GM21423 (cell line): ENCODE measurements around the gene EPC2.
A peak's percentile ranks its signal among the peaks of the same experiment; 100 is the strongest.

ENCODE experiments used
- ATAC-seq: cut with Tn5 transposase; IDR thresholded peaks from one replicate; pipeline ENCODE4 v1.9.1; 2021; ENCODE audit warnings: mild to moderate bottlenecking, moderate library complexity; ENCODE audit not compliant: unreplicated experiment

The EPC2 gene

GRCh38 chr2:148643998-148644882 lies at the start of gene EPC2:
Gene EPC2 (plus strand): TSS chr2:148644751. CDS start chr2:148645018, 267 bp downstream.
- peak; percentile 49 for ATAC-seq

- no peak for ATAC-seq
These were observed 48.5 kb upstream of the EPC2 start for GRCh38 chr2:148596018-148596417.

- ATAC-seq = no peak
These were observed 45.2 kb upstream of the EPC2 start for GRCh38 chr2:148599109-148599991.

DNA sequence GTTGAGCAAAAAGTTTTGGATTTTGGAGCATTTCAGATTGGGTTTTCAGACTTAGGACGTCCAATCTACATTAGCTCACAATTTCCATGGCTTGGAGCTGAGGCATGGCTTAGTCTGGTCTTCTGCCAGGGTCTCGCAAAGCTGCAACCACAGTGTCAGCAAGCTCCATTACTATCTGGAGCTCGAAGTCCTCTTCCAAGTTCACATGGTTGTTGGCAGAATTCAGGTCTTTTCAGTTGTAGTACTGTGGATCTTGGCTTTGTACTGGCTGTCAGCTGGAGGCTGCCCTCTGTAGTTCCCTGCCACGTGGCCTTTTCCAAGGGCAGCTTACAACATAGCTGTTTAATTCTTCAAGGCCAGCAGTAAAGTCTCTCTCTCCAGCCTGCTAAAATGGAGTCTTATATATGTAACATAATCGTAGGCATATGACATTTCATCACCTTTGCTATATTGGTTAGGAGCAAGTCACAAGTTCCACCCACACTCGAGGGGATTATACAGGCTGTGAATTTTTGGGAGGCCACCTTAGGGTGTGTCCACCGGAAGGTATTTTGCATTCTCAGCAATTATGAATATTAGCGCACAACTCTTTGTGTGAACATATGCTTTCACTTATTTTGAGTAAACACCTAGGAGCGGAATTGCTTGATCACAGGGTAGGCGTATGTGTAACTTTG lies 41.5 kb upstream of the EPC2 start:
- no peak for ATAC-seq

GRCh38 chr2:148603562-148603920 lies 41.0 kb upstream of the EPC2 start:
- ATAC-seq = peak; percentile 99

DNA sequence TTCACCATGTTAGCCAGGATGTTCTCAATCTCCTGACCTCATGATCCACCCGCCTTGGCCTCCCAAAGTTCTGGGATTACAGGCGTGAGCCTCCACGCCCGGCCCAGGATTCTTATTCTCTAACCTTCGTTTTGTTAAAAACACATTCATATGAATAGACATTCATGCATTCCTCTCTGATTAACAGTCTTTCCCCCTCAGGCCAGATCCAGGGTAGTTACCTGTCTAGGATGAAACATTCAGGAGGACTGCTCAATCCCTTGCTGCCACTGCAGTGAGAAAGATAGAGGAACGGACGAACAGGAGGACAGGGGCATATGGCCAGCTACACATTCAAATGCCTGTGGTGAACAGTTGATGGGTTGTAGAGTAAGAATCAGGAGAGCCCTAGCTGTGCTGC lies 39.6 kb upstream of the EPC2 start:
- no peak for ATAC-seq

DNA sequence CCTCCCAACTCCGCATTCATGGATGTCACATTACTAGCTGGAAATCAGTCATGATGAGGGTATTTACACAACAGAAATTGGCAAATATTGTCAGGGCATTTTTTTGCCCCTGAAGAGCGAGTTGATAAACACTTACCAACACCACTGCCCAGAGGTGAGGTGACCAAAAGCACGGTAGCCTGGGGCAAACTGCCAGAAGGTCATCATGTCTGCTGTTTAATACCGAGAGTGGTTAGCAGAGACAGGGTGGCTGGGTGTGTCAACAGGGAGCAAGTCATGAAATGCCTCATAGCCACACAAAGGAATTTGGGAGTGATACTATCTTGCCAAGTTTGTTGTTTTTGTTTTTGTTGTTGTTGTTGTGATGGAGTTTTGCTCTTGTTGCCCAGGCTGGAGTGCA lies 37.0 kb upstream of the EPC2 start:
- ATAC-seq = no peak

GRCh38 chr2:148613231-148614013 lies 31.1 kb upstream of the EPC2 start:
- ATAC-seq = no peak

- ATAC-seq = peak; percentile 7
These were observed 30.6 kb upstream of the EPC2 start for GRCh38 chr2:148614014-148614321.

DNA sequence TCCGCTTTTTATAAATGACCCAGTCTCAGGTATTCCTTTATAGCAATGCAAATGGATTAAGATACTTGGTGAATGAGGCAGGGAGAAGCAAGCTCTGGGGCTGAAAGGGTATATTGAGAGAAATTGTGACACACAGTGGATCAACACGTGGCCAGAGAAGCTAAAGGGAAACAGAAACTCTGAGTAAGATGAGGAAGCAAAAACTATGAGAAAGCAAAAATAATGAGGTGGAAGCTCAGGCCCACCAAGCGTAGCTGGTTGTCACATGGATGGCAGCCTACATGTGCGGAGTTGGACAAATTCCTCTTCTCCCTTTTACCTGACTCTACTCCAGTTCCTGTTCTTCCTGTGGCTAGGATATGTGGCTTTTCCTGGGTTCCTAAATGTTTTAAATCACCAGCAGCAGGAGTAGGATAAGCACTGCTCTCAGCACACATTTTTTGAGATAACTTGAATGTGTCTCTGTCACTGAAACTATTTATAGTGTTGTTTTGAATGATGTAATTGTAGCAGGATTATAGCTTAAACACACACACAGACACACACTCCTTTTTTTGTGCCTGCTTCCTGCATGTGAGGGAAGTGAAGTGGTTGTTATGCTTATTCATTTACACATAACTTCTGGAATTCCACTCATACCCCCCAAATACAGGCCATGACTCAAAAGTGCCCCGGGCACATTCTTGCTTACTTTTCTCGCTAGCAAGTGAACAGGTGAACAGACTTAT lies 30.1 kb upstream of the EPC2 start:
- ATAC-seq = peak; percentile 96

DNA sequence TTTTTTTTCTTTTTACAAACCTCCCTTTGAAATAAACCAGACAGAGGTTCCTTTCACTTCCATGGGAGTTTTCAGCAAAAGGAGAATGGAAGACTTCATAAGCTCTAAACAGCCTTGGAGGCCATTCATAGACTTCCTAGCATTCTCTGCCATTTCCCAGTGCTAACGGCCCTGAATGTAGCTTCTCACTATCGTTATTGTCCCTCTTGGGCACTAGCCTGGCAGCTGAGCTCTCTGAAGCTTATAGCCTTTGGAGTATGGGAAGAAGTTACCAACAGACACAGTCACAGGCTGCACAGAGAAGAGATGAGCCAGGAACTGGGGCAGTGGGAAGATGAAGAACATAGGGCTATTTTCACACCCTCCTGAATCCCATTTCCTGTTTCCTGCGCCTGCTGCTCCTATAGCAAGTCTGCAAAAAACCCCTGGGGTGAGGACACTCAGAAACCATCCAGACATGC lies 29.1 kb upstream of the EPC2 start:
- no peak for ATAC-seq

GRCh38 chr2:148616662-148617061 lies 27.9 kb upstream of the EPC2 start:
- no peak for ATAC-seq

DNA sequence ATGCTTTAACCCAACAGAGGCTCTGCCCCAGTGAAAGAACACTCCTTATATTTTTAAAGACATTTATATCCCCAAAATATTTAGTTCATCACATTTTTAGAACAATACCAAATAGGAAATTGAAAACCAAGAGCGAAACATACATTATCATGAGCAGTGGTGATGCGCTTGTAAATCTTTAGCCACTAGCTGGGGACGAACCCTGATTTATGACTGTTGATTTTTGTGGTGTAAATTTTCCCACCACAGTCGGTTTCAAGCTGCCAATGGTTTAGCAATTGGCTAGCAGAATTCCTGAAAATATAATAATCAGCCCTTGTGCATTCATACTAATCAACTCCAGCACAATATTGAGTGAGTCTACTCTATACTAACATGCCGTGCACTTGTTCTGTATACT lies 27.3 kb upstream of the EPC2 start:
- no peak for ATAC-seq

DNA sequence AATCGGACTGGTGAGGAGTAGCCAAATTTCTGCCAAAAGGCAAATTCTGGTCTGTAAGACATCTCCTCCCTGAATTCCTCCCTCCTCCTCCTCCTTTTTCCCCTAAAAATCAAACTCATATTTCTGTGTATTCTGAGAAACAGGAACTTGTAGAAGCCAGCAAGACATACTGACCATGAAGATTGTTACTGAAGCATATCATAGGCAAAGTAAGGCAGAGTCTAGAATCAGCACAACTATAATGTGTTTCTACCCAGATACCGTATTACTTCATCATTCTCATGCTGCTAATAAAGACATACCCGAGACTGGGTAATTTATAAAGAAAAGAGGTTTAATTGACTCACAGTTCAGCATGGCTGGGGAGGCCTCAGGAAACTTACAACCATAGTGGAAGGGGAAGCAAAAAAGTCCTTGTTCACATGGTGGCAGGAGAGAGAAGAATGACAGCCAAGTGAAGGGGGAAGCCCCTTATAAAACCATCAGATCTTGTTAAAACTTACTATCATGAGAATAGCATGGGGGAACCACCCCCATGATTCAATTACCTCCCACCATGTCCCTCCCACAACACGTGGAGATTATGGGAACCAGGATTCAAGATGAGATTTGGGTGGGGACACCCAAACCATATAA lies 24.9 kb upstream of the EPC2 start:
- no peak for ATAC-seq

DNA sequence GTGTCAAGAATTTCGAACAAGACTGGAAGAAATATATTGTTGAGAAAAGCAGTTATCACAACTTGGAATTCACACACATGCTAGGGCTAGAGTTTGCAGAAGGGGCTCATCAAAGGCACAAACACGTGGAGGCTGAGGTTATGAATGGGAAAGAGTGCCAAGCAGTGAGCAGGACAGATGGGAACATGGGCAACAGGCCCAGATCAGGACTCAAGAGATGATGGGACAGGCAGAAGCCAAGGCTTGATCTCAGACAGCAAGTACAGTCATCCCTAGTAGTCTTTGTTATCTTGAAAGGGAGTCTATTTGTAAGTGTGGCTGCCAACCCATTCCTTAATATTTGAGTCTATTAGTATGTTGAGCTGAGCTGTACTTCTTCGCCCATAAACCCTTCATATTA lies 22.2 kb upstream of the EPC2 start:
- no peak for ATAC-seq

GRCh38 chr2:148623086-148623485 lies 21.5 kb upstream of the EPC2 start:
- no peak for ATAC-seq

DNA sequence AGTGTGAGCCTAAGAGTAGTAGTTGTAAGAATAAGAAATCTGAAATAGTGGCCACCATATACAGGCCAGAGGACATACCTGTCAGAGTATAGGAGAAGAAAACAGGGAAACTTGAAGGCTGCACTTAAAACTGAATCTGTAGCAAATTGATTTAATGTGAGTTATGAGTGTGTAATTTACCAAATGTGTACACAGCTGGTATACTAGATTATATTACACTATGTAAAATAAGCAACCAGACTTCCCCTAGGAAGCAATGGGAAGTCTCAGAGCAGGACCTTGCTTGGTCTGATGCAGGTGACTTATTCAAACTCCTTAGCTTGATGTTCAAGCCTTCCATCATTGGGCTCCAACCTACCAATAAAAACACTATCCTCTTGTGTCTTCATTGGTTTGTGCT lies 17.3 kb upstream of the EPC2 start:
- no peak for ATAC-seq

- ATAC-seq = no peak
These were observed 9.8 kb upstream of the EPC2 start for GRCh38 chr2:148634749-148635148.

- no peak for ATAC-seq
These were observed 6.0 kb upstream of the EPC2 start for GRCh38 chr2:148638543-148638942.

GRCh38 chr2:148640767-148641166 lies 3.8 kb upstream of the EPC2 start:
- no peak for ATAC-seq
